SK-N-SH (cell line): ENCODE measurements around the gene PSD. TPM values are rescaled to one million over a fixed set of nuclear protein-coding genes. Genes with fewer than 3 reads are reported as not detected.
A peak's percentile ranks its signal among the peaks of the same experiment; 100 is the strongest.

Experiments
- CTCF ChIA-PET: fragments of 300-600, 350-600 bp; formaldehyde crosslinking; extraction: SDS; loops from one replicate; lab custom pipeline; 2021; lab: Yijun Ruan, JAX
- POLR2A ChIA-PET: fragments of 350-600 bp; sonication (Branson Sonifier 250); formaldehyde crosslinking; extraction: SDS; loops from one replicate; lab custom pipeline; 2020; ENCODE audit warnings: antibody characterized with exemption, inconsistent platforms; lab: Yijun Ruan, JAX
- DNase-seq: peaks from one replicate; pipeline ENCODE4 v3.0.0; 2012
- H2AFZ ChIP-seq: fragments of 200-600 bp; sonication (generic); 2 replicates; pipeline ENCODE4 v1.8.1; 2016; ENCODE audit warnings: antibody characterized with exemption, mild to moderate bottlenecking, low read depth
- H3F3A ChIP-seq: fragments of 200-600 bp; sonication (generic); replicated peaks from 2 replicates; pipeline ENCODE3; 2016; ENCODE audit warnings: antibody characterized with exemption, mild to moderate bottlenecking; ENCODE audit not compliant: insufficient read depth
- H3K27ac ChIP-seq, 2 experiments: fragments of 200-500 bp in 1 of 2; fragments of 200-600 bp in 1 of 2; sonication (Bioruptor generic) in 1 of 2; sonication (generic), shearing (Covaris generic) in 1 of 2; 2 replicates each; pipeline versions ENCODE4 v1.5.1 to v1.6.1; 2014 to 2016; ENCODE audit warnings: low read depth in 2 of 2, inconsistent platforms in 1 of 2, low read length in 1 of 2, mild to moderate bottlenecking in 1 of 2, mixed read lengths in 1 of 2
- H3K27me3 ChIP-seq: fragments of 200-600 bp; sonication (generic), shearing (Covaris generic); 2 replicates; pipeline ENCODE4 v1.6.1; 2016; ENCODE audit warnings: mixed run types; ENCODE audit not compliant: insufficient read depth
- H3K36me3 ChIP-seq, 2 experiments: fragments of 200-500 bp in 1 of 2; fragments of 200-600 bp in 1 of 2; sonication (Bioruptor generic) in 1 of 2; sonication (generic) in 1 of 2; replicated peaks in 1 of 2; 2 replicates each; pipeline versions ENCODE3 to v1.5.1; 2014 to 2016; ENCODE audit warnings: low read length in 1 of 2, mild to moderate bottlenecking in 1 of 2; ENCODE audit not compliant: insufficient read depth in 2 of 2, control insufficient read depth in 1 of 2
- H3K4me1 ChIP-seq, 2 experiments: fragments of 200-500 bp in 1 of 2; fragments of 200-600 bp in 1 of 2; sonication (Bioruptor generic) in 1 of 2; sonication (generic), shearing (Covaris generic) in 1 of 2; 2 replicates each; pipeline versions ENCODE4 v1.5.1 to v1.6.1; 2014 to 2016; ENCODE audit warnings: low read depth in 1 of 2, low read length in 1 of 2, mixed run types in 1 of 2; ENCODE audit not compliant: insufficient read depth in 2 of 2, control insufficient read depth in 1 of 2
- H3K4me2 ChIP-seq: fragments of 200-600 bp; sonication (generic), shearing (Covaris generic); 2 replicates; pipeline ENCODE4 v1.6.1; 2017; ENCODE audit warnings: mixed run types
- H3K4me3 ChIP-seq, 2 experiments: fragments of 200-500 bp in 1 of 2; fragments of 200-600 bp in 1 of 2; sonication (Bioruptor generic) in 1 of 2; sonication (generic), shearing (Covaris generic) in 1 of 2; 2 replicates each; pipeline versions ENCODE4 v1.5.1 to v1.8.1; 2014 to 2016; ENCODE audit warnings: low read depth in 2 of 2, inconsistent platforms in 1 of 2, low read length in 1 of 2, mild to moderate bottlenecking in 1 of 2, mixed read lengths in 1 of 2, moderate library complexity in 1 of 2
- H3K79me2 ChIP-seq: fragments of 200-600 bp; sonication (generic); 2 replicates; pipeline ENCODE4 v1.8.1; 2017; ENCODE audit warnings: mild to moderate bottlenecking; ENCODE audit not compliant: insufficient read depth
- H3K9ac ChIP-seq: fragments of 200-600 bp; sonication (generic); 2 replicates; pipeline ENCODE4 v1.6.1; 2017; ENCODE audit warnings: mixed run types
- H3K9me2 ChIP-seq: fragments of 200-600 bp; sonication (generic); 2 replicates; pipeline ENCODE4 v1.6.1; 2017; ENCODE audit warnings: mixed run types
- H3K9me3 ChIP-seq: fragments of 200-600 bp; sonication (generic); 2 replicates; pipeline ENCODE4 v1.6.1; 2017; ENCODE audit warnings: mixed run types, mild to moderate bottlenecking, moderate library complexity
- H4K20me1 ChIP-seq: fragments of 200-600 bp; sonication (generic); 2 replicates; pipeline ENCODE4 v1.6.1; 2017; ENCODE audit warnings: mild to moderate bottlenecking, mixed run types; ENCODE audit not compliant: insufficient read depth
- CTCF ChIP-seq: fragments of 200-600 bp; sonication (generic); IDR thresholded peaks from 2 replicates; pipeline ENCODE4 v1.6.1; 2017; ENCODE audit warnings: antibody characterized with exemption, mild to moderate bottlenecking, moderate library complexity
- FOSL2 ChIP-seq: IDR thresholded peaks from 2 replicates; pipeline ENCODE4 v1.4.0; 2012; ENCODE audit warnings: low read depth, mild to moderate bottlenecking, moderate library complexity, borderline replicate concordance
- FOXJ3 ChIP-seq: sonication (generic); formaldehyde crosslinking; IDR thresholded peaks from 2 replicates; pipeline ENCODE4 v1.5.1; 2020; ENCODE audit warnings: mild to moderate bottlenecking, missing genetic modification reagents
- GATA2 ChIP-seq: sonication (generic); formaldehyde crosslinking; IDR thresholded peaks from 2 replicates; pipeline ENCODE4 v1.5.0; 2020; ENCODE audit warnings: mild to moderate bottlenecking, missing genetic modification reagents
- NFIC ChIP-seq: IDR thresholded peaks from 2 replicates; pipeline ENCODE4 v1.4.0; 2012; ENCODE audit warnings: borderline replicate concordance
- NRF1 ChIP-seq: IDR thresholded peaks from 2 replicates; pipeline ENCODE4 v1.6.1; 2012; ENCODE audit warnings: low read depth, mild to moderate bottlenecking, low read length
- RAD21 ChIP-seq: IDR thresholded peaks from 2 replicates; pipeline ENCODE4 v1.6.1; 2012; ENCODE audit warnings: mild to moderate bottlenecking, low read length
- REST ChIP-seq: IDR thresholded peaks from 2 replicates; pipeline ENCODE4 v1.6.1; 2012; ENCODE audit warnings: mild to moderate bottlenecking, low read depth, low read length, moderate library complexity
- SMC3 ChIP-seq: IDR thresholded peaks from 2 replicates; pipeline ENCODE4 v1.6.1; 2012; ENCODE audit warnings: low read depth, low read length, improper control_type of control experiment
- TAF1 ChIP-seq: IDR thresholded peaks from 2 replicates; pipeline ENCODE4 v1.6.1; 2012; ENCODE audit warnings: low read depth, mild to moderate bottlenecking, low read length, moderate library complexity, borderline replicate concordance
- TCF12 ChIP-seq: IDR thresholded peaks from 2 replicates; pipeline ENCODE4 v1.4.0; 2012
- YY1 ChIP-seq: IDR thresholded peaks from 2 replicates; pipeline ENCODE4 v1.4.0; 2012; ENCODE audit warnings: low read depth, mild to moderate bottlenecking
- WGBS: methylation state at CpG from one replicate; pipeline ENCODE4 v1.1.6; 2017; ENCODE audit warnings: low lambda C conversion rate; 5-methylcytosine and 5-hydroxymethylcytosine counted together
- polyA plus RNA-seq, 3 experiments: library from polyadenylated mRNA; depleted of rRNA; stranded (reverse); fragments of >200 nt; gene quantifications; 2 replicates each; pipeline ENCODE4 v1.2.3, GENCODE V29; 2012

Gene PSD
- polyA plus RNA-seq, 1 of the 3 experiments (the other 2 are of a cell fraction), result 0.97 TPM

GRCh38 chr10:102394801-102395399, 23.7 kb downstream of the PSD start:
- no peak for TF ChIP-seq TAF1
- TF ChIP-seq GATA2, result no peak
- TF ChIP-seq NRF1, result no peak
- TF ChIP-seq NFIC, result no peak
- no peak for TF ChIP-seq YY1
- no peak for TF ChIP-seq FOSL2
- TF ChIP-seq SMC3, result no peak
- no peak for TF ChIP-seq RAD21
- no peak for TF ChIP-seq CTCF
- no peak for TF ChIP-seq FOXJ3 (CRISPR knock-in tag)
- TF ChIP-seq TCF12, result no peak
- TF ChIP-seq REST, result no peak
- H3K27ac ChIP-seq, result peak overlapping the region in 1 of 2 experiments; percentile 81; a peak in 3 of 4 replicates
- peak overlapping the region; percentile 76; the same call in 1 of the 2 replicates for H2AFZ ChIP-seq
- H3F3A ChIP-seq, result peaks cover 3% of the 10 kb centered on the region
- peak; percentile 47 for DNase-seq
- 4% methylated on average over 16 of the region's 35 CpGs for WGBS
- ChIA-PET POLR2A (interaction anchor here (0.6 to 2.8 kb wide), 3 partner anchors 27 to 276 kb away, joined by 3 to 11 read pairs (median 3); no protein-coding TSS in a partner anchor), CTCF (interaction anchor here (1.0 to 16.5 kb wide), 18 partner anchors 10 to 226 kb away, joined by 3 to 359 read pairs (median 10); partner anchors contain the start of genes ELOVL3, FBXL15, PITX3 and PSD)
- peak overlapping the region; percentile 68 for H3K9ac ChIP-seq
- peak overlapping the region; percentile 90 for H3K4me2 ChIP-seq
- H3K9me3 ChIP-seq, result no peaks in the 10 kb centered on the region
- H3K36me3 ChIP-seq, result no peaks in the 10 kb centered on the region
- H4K20me1 ChIP-seq, result no peaks in the 10 kb centered on the region
- no peaks in the 10 kb centered on the region for H3K9me2 ChIP-seq
- H3K4me1 ChIP-seq, result peaks cover 0 to 21% of the 10 kb centered on the region in 2 experiments; a peak in 1 of 4 replicates
- no peaks in the 10 kb centered on the region for H3K27me3 ChIP-seq
- H3K79me2 ChIP-seq, result peaks cover 5% of the 10 kb centered on the region; the same call in 1 of the 2 replicates
- H3K4me3 ChIP-seq, result peak overlapping the region; percentile 65 to 77
